GM19455 (cell line): ENCODE results near the gene SLC16A13.
A peak's percentile ranks its signal among the peaks of the same experiment; 100 is the strongest.

ENCODE experiments used
- ATAC-seq: cut with Tn5 transposase; IDR thresholded peaks from one replicate; pipeline ENCODE4 v1.9.1; 2021; ENCODE audit not compliant: unreplicated experiment

Gene SLC16A13

GRCh38 chr17:7011415-7011814 lies 24.4 kb upstream of the SLC16A13 start:
- no peak for ATAC-seq

GRCh38 chr17:7011942-7012254 lies 23.9 kb upstream of the SLC16A13 start:
- no peak for ATAC-seq

DNA sequence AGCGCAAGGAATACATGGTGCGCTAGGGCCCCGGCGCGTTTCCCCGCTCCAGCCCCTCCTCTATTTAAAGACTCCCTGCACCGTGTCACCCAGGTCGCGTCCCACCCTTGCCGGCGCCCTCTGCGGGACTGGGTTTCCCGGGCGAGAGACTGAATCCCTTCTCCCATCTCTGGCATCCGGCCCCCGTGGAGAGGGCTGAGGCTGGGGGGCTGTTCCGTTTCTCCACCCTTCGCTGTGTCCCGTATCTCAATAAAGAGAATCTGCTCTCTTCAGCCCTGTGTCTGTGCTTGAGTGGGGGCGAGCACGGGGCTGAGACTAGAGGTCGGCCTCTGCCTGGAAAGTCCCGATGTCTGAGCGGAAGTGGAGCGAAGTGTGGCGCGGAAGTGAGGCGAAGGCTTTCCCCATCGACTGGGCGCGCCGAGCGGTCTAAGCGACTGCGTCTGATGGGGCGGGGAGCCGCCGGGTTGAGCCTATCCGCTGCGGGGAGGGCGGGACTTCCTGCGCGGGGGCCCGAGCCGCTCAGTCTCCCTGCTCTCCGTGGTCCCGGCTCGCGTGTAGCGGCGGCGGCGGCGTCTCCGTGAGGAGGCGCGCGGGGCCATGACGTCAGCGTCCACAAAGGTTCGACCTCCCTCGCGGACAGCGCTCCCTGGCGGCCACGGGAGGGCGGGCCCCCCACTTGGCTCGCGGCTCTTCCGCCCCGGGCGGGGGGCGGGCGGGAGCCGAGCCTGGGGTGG lies 21.4 kb upstream of the SLC16A13 start:
- peak; percentile 80 for ATAC-seq

GRCh38 chr17:7014995-7015958 lies 20.5 kb upstream of the SLC16A13 start:
- peak; percentile 22 for ATAC-seq

DNA sequence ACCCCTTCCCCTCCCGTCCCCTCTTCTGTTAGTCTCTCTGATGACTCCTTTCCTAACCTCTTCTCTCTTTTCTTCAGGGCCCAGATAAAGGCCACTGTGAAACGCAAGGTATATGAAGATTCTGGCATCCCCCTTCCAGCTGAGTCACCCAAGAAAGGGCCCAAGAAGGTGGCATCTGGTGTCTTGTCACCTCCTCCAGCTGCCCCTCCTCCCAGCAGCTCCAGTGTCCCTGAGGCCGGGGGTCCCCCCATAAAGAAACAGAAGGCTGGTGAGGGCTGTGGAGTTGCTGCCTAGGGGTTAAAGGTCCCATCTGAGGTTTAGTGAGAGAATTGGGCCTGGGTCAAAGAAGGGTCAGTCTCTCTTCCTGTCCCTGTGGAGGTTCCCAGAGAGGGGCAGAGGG lies 19.4 kb upstream of the SLC16A13 start:
- no peak for ATAC-seq

DNA sequence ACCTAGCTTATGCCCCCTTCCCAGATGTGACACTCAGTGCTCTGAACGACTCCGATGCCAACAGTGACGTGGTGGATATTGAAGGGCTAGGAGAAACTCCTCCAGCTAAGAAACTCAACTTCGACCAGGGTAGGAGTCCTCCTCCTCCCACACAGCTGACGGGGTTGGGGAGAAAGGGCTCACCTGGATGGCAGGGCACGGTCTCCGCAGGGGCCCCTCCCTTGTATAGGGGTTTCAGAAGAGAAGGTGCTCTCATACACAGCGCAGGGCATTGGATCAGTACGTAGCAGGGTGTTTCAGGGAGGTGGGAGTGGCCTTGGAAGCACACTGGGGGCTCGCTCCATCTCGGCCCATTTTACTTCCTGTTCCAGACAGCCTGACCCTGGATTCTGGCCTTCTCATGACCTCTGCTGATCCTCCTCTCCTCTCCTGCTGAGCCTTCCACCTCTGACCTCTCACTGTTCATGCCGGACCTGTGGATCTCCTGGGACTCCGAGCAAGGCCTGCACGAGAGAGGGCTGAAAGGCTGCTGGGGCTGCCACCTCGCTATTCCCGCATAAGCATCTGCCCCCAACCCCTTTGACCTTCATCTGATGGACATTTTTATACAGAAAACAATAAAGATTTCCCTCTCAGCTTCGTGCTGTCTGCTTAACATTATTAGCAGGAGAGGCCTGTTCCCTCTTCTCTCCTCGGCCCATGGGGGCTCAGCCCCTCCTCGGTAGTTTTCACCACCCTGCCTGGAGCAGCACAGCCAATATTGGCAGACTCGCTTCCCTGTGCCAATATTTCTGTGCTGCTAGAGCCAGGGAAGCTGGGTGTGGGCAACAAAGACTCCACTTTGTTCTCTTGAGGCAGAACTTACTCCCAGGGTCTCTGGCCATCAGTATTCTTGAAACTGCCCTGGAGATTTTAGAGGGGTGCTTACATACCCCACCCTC lies 18.7 kb upstream of the SLC16A13 start:
- ATAC-seq, result no peak

GRCh38 chr17:7017827-7018200 lies 18.0 kb upstream of the SLC16A13 start:
- ATAC-seq, result no peak

DNA sequence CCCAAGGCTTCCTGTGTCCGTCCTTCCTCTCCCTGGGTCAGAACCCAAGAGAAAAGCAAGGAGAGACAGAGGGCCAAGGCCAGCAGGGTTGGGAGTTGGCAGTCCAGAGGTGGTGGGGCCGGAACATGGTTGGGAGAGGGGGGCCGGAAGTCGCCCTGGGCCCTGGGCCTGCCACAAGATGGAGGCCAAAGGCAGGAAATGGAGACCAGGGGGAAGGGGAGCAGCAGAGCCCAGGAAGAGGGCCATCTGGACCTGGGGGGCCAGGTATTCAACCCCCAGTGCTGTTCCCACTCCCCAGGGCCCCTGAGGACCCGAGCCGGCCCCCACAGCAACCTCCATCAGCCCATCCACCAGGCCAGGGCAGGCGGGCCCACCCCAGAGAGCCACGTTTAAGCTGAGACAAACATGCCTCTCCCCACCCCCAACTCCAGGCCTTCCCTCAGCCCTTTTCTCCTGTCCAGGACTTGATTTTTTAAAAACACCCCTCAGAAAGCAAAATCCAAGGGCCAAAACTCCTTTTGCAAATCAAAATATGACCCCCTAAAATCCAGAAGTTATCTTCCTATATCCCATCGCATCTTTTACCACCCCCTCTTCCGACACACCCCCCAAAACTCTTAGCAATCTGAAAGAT lies 17.4 kb upstream of the SLC16A13 start:
- no peak for ATAC-seq

- no peak for ATAC-seq
These were observed 16.4 kb upstream of the SLC16A13 start for GRCh38 chr17:7019367-7019766.

DNA sequence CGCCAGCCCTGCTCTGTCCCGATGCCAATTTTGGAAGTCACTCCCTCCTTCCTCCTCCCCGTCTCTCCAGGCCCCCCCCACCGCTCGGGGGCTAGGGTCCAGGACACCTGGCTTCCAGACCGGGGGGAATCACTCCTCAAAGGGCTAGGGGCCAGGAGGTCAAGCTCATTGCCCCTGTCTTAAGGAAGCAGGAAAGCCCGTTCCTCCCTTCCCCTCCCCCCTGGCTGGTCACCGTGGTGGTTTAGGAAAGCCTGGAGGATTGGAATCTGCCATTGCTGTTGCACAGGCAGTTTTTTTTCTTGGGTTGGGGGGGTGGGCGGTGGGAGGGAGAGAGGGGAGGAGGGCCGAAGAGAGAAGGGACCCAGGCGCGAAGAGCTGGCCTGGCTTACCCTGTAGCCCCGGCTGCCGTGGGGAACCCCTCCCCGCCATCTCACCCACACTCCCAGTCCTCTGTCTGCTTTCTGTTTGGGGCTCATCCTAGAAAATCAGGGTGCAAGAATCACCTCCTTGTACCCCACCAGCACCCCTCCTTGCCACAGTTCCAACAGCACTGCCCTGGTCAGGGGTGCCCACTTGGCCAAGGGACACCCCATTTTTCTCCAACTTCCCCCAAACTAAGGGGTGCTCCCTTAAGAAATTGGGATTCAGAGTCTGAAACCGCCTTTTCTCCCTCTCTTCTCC lies 15.8 kb upstream of the SLC16A13 start:
- no peak for ATAC-seq

DNA sequence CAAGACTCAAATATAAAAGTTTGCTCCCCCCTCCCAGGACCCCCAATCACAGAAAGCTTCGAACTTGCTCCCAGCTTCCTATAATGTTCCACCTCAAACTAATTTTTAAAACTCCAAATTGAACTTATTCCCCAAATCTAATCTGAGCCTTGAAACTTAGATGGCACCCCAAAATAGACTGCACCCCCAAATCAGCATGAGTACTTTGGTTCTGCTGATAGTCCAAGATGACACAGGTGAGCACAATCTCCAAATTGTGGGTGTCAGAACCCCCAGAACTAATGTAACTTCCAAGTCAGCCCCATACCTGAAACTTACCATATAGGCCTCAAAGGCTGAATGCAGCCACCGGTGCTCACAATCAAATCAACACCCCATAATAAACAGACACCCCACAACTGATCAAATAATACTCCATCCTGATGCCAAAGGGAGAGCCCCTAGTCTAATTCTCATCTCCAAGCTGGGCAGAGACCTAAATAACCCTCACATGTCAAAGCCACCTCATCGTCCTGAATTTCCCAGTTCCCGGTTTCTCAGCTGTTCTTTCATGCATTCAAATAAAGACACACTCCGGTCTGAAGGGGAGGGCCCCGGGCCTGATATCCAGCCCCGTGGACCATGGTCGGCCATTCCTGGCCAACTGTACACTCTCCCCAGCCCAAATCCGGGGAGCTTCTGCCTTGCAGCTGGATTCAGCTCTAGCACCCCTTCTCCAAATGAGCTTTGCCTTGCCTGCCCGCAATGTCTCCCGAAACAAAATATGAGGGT lies 14.7 kb upstream of the SLC16A13 start:
- no peak for ATAC-seq

GRCh38 chr17:7021993-7022778 lies 13.6 kb upstream of the SLC16A13 start:
- no peak for ATAC-seq

DNA sequence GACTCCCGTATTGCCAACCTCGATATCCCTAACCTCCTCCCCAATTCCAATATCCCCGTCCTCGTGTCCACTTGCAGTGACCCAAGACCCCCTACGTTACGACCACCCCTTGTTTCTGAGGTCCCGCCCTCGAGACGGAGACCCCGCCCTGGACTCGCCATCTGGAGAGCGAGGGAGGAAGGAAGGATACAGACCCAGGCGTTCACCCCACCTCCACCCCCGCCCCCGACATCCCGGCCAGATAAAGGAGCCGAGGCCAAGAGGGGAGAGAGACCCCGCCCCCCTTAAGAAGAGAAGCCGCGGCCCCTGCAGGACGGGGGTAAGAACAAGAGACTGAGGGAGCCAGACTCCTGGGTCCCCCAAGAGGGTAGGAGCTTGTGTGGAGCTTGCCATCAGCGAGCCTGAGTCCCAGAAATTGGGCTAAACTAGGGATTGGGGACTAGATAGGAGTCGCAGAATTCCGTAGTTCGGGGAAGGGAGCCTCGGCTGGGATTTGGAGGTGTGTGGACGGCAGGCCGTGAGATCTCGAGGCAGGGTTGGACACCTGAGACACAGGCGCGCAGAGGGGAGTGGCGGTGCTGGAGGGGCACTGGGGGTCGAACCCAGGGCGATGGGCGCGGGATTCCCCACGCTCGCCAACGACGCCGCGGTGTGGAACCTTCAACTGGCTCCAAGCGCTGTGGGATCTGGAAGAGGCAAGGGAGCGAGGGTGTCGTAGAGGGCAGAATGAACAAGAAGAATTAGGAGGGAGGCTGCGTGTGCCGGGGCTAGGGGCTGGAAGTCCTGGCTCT lies 12.8 kb upstream of the SLC16A13 start, which contains the start of gene BCL6B:
Gene BCL6B, plus strand, starts transcription at position 270 of the 791 bp plus-strand sequence. CDS start 622 bp downstream, outside the sequence.
- no peak for ATAC-seq

GRCh38 chr17:7023576-7024401 lies 12.0 kb upstream of the SLC16A13 start:
- no peak for ATAC-seq

DNA sequence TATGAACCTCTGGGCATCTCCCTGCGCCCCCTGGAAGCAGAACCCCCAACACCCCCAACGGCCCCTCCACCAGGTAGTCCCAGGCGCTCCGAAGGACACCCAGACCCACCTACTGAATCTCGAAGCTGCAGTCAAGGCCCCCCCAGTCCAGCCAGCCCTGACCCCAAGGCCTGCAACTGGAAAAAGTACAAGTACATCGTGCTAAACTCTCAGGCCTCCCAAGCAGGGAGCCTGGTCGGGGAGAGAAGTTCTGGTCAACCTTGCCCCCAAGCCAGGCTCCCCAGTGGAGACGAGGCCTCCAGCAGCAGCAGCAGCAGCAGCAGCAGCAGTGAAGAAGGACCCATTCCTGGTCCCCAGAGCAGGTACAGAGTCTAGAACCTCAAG lies 11.4 kb upstream of the SLC16A13 start:
- ATAC-seq, result no peak

DNA sequence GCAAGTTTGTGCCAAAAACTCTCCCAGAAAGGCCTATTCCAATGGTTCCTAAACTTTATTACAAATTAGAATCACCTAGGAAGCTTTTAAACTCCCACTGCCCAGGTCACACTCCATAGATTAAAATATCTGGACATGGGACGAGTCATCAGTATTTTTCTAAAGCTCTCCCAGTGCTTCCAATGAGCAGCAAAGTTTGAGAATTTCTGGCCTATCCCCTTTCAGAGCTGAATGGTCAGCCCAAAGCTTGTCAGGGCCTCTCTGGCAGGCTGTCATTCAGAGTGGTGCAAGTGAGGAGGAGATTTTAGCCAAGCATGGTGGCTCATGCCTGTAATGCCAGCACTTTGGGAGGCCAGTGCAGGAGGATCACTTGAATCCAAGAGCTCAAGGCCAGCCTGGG lies 10.6 kb upstream of the SLC16A13 start:
- ATAC-seq, result no peak
